ENCODE data around the gene PLXNA4. TPM values are rescaled to one million over a fixed set of nuclear protein-coding genes. Genes with fewer than 3 reads are reported as not detected.

Gene PLXNA4
- total RNA-seq, 1 experiment from 2014 or later = 0.10 TPM

DNA sequence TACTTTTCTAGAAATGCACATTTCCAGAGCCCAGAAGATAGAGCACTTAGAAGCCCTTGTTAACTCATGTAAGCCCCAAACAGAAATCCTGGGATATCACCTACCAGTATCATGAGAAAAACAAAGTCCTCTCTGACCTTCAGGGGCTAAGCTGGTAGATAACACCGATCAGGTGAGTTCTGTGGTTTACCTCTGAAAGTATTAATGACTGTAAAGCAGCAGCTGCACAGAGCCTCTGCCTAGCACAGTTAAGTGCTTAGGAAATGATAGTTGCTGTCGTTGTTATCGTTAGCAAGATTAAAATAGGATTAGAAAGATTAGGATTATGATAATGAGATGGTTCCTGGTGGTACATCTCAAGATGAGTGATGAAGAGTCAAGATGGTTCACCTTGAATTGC, 64.9 kb downstream of the PLXNA4 start:
- Histone ChIP-seq H3K27ac (ENCODE audit: low read length) (no peak overlapping the region), H3K36me3 (ENCODE audit: control insufficient read depth, insufficient read depth, low read length) (no peaks in the 10 kb centered on the region), H3K27me3 (ENCODE audit: control insufficient read depth, insufficient read depth, low read length) (peaks cover 5% of the 10 kb centered on the region; the same call in 1 of the 2 replicates), H3K4me1 (ENCODE audit: control insufficient read depth, insufficient read depth, low read length) (no peaks in the 10 kb centered on the region), H3K4me3 (ENCODE audit: low read depth in 2 of 2, low read length in 2 of 2) (no peak overlapping the region), H3K9me3 (ENCODE audit: control insufficient read depth, insufficient read depth, low read depth, low read length) (no peaks in the 10 kb centered on the region)
- ChIA-PET CTCF (no interaction called here), POLR2A (no interaction called here)
- in situ Hi-C loops (cut with HindIII; ENCODE audit: low pct_unique_long_range_greater_than_20kb, low sequenced_read_pairs) = no loop called here
- DNase-seq (ENCODE audit: low read depth, low spot score) (no peak), ATAC-seq (no peak)
- intact Hi-C loops (cut with micrococcal nuclease; ENCODE audit: unreplicated experiment) = no loop called here
- no TSS peak for BruUV-seq (replicated peaks)
- TF ChIP-seq POLR2AphosphoS5 (IDR thresholded peaks at IDR 0.05; ENCODE audit: low read depth, low read length) (no peak), SIN3A (IDR thresholded peaks at IDR 0.05; ENCODE audit: borderline replicate concordance, insufficient read depth, low read depth, low read length) (no peak), TCF7L2 (IDR thresholded peaks at IDR 0.05; ENCODE audit: low read depth, low read length) (no peak)
- TF ChIP-seq, protein P1, sequence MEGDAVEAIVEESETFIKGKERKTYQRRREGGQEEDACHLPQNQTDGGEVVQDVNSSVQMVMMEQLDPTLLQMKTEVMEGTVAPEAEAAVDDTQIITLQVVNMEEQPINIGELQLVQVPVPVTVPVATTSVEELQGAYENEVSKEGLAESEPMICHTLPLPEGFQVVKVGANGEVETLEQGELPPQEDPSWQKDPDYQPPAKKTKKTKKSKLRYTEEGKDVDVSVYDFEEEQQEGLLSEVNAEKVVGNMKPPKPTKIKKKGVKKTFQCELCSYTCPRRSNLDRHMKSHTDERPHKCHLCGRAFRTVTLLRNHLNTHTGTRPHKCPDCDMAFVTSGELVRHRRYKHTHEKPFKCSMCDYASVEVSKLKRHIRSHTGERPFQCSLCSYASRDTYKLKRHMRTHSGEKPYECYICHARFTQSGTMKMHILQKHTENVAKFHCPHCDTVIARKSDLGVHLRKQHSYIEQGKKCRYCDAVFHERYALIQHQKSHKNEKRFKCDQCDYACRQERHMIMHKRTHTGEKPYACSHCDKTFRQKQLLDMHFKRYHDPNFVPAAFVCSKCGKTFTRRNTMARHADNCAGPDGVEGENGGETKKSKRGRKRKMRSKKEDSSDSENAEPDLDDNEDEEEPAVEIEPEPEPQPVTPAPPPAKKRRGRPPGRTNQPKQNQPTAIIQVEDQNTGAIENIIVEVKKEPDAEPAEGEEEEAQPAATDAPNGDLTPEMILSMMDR (IDR thresholded peaks at IDR 0.05) = no peak
- TF ChIP-seq, protein P2, sequence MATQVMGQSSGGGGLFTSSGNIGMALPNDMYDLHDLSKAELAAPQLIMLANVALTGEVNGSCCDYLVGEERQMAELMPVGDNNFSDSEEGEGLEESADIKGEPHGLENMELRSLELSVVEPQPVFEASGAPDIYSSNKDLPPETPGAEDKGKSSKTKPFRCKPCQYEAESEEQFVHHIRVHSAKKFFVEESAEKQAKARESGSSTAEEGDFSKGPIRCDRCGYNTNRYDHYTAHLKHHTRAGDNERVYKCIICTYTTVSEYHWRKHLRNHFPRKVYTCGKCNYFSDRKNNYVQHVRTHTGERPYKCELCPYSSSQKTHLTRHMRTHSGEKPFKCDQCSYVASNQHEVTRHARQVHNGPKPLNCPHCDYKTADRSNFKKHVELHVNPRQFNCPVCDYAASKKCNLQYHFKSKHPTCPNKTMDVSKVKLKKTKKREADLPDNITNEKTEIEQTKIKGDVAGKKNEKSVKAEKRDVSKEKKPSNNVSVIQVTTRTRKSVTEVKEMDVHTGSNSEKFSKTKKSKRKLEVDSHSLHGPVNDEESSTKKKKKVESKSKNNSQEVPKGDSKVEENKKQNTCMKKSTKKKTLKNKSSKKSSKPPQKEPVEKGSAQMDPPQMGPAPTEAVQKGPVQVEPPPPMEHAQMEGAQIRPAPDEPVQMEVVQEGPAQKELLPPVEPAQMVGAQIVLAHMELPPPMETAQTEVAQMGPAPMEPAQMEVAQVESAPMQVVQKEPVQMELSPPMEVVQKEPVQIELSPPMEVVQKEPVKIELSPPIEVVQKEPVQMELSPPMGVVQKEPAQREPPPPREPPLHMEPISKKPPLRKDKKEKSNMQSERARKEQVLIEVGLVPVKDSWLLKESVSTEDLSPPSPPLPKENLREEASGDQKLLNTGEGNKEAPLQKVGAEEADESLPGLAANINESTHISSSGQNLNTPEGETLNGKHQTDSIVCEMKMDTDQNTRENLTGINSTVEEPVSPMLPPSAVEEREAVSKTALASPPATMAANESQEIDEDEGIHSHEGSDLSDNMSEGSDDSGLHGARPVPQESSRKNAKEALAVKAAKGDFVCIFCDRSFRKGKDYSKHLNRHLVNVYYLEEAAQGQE (IDR thresholded peaks at IDR 0.05; ENCODE audit: insufficient read depth in 1 of 2, low read depth in 2 of 2, low read length in 1 of 2) = no peak

DNA sequence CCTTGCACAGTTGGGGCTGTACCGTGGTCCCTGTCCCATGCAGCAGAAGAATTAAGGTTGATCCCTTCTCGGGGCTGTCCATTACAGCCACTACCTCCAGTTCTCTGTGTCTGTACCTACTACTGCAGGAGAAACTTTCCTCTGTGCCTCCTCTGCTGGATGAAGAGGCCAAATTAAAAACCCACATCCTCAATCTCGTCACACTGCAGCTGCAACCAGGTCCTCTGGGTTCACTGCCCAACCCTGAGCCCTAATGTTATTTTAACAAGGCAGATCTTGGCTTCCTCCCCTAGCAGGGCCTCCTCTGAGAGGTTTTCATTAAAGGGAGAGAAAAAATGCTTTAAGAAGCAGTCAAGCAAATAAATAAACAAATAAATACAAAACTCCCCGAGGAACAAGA, 66.6 kb downstream of the PLXNA4 start:
- peaks cover 7% of the 10 kb centered on the region; the same call in 1 of the 2 replicates for H3K27me3 ChIP-seq (ENCODE audit: control insufficient read depth, insufficient read depth, low read length)
- H3K36me3 ChIP-seq (ENCODE audit: control insufficient read depth, insufficient read depth, low read length) = no peaks in the 10 kb centered on the region
- intact Hi-C loops (cut with micrococcal nuclease; ENCODE audit: unreplicated experiment) = no loop called here
- in situ Hi-C loops (cut with HindIII; ENCODE audit: low pct_unique_long_range_greater_than_20kb, low sequenced_read_pairs) = no loop called here
- no peak overlapping the region for H3K27ac ChIP-seq (ENCODE audit: low read length)
- no peaks in the 10 kb centered on the region for H3K9me3 ChIP-seq (ENCODE audit: control insufficient read depth, insufficient read depth, low read depth, low read length)
- no peaks in the 10 kb centered on the region for H3K4me1 ChIP-seq (ENCODE audit: control insufficient read depth, insufficient read depth, low read length)
- TF ChIP-seq TCF7L2 (IDR thresholded peaks at IDR 0.05; ENCODE audit: low read depth, low read length) = no peak
- no peak for TF ChIP-seq SIN3A (IDR thresholded peaks at IDR 0.05; ENCODE audit: borderline replicate concordance, insufficient read depth, low read depth, low read length)
- no peak for TF ChIP-seq POLR2AphosphoS5 (IDR thresholded peaks at IDR 0.05; ENCODE audit: low read depth, low read length)
- TF ChIP-seq, protein P2 (IDR thresholded peaks at IDR 0.05; ENCODE audit: insufficient read depth in 1 of 2, low read depth in 2 of 2, low read length in 1 of 2) = no peak
- TF ChIP-seq, protein P1 (IDR thresholded peaks at IDR 0.05) = no peak
- H3K4me3 ChIP-seq (ENCODE audit: low read depth in 2 of 2, low read length in 2 of 2) = no peak overlapping the region
- POLR2A ChIA-PET = no interaction called here
- no peak for ATAC-seq
- no TSS peak for BruUV-seq (replicated peaks)
- DNase-seq (ENCODE audit: low read depth, low spot score) = no peak
- CTCF ChIA-PET = no interaction called here

All from Panc1 (cell line).